SIG-M5 treated with dmso at 0.1 percent for 504 hours (cell line): ENCODE measurements around the gene IL12B.

ENCODE experiments used
- DNase-seq: peaks from one replicate; lab custom pipeline; 2025; ENCODE audit not compliant: unreplicated experiment; lab: John Stamatoyannopoulos, UW

The IL12B gene

GRCh38 chr5:159333545-159333925 lies 3.2 kb upstream of the IL12B start:
- DNase-seq: no peak

- DNase-seq: no peak
These were observed 2.7 kb upstream of the IL12B start for GRCh38 chr5:159332800-159333544.

- DNase-seq: peak; percentile 12
These were observed 1.0 kb upstream of the IL12B start for GRCh38 chr5:159331093-159331973.

- no peak for DNase-seq
These were observed 5.3 kb downstream of the IL12B start for GRCh38 chr5:159324986-159325385.

- no peak for DNase-seq
These were observed 6.1 kb downstream of the IL12B start for GRCh38 chr5:159324102-159324755.

GRCh38 chr5:159322180-159322579 lies 8.1 kb downstream of the IL12B start:
- DNase-seq: no peak

- no peak for DNase-seq
These were observed 10.5 kb downstream of the IL12B start for GRCh38 chr5:159319832-159320231.

GRCh38 chr5:159319363-159319762 lies 10.9 kb downstream of the IL12B start:
- no peak for DNase-seq

- no peak for DNase-seq
These were observed 11.8 kb downstream of the IL12B start for GRCh38 chr5:159318448-159318847.

- no peak for DNase-seq
These were observed 12.4 kb downstream of the IL12B start for GRCh38 chr5:159317849-159318248.

- peak; percentile 64 for DNase-seq
These were observed 13.5 kb downstream of the IL12B start for GRCh38 chr5:159316519-159317383.

GRCh38 chr5:159313197-159313596 lies 17.1 kb downstream of the IL12B start:
- DNase-seq: no peak

GRCh38 chr5:159311063-159311462 lies 19.2 kb downstream of the IL12B start:
- no peak for DNase-seq

GRCh38 chr5:159310511-159310910 lies 19.8 kb downstream of the IL12B start:
- DNase-seq: no peak

- DNase-seq: no peak
These were observed 20.4 kb downstream of the IL12B start for GRCh38 chr5:159309689-159310433.

GRCh38 chr5:159304961-159305595 lies 25.2 kb downstream of the IL12B start:
- DNase-seq: no peak

GRCh38 chr5:159303286-159303685 lies 27.0 kb downstream of the IL12B start:
- no peak for DNase-seq

- peak; percentile 50 for DNase-seq
These were observed 28.1 kb downstream of the IL12B start for GRCh38 chr5:159301929-159302860.

- DNase-seq: no peak
These were observed 28.8 kb downstream of the IL12B start for GRCh38 chr5:159301466-159301865.
